Measurements from ENCODE around the gene TIMM22. TPM values are rescaled to one million over a fixed set of nuclear protein-coding genes. Genes with fewer than 3 reads are reported as not detected.

The TIMM22 gene
- total RNA-seq, 1 experiment from 2014 or later: 11.6 TPM

DNA sequence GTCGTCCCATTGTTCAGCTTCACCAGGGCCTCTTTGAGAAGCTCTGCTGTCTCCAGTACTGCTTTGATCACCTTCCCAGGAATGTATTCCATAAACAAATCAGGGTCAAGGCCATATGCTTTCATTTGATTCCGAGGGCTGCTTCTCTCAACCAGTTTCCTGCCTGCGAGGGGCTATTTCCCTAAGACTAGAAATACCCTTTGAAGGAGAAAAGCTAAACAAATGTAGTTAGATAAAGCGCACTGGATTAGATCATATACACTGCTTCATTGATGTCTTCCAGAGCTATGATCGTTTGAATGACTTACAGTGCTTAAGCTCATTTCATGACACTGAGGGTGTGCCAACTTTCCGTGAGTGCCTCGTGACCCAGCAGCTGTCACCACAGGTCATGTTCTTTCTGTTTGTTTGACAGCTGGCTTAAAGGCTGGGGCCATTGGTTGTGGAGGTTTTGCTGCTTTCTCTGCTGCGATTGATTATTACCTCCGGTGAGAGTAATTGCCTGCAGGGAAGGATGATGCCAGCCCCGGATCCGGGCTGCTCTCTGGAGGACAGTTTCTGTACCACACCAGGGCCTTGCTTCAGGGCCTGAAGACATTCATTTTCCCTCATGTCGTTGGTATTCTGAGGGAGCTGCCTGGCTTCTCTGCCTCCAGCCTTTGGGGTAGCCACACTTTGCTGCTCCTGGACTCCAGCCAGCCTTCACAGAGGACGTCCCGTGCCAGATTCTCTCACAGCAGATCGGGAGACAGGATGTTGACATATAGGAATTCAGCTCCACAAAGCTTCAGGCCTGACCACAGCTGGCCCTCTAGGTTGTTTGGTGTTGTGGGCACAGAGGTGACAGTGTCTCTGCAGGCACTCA lies 3.9 kb downstream of the TIMM22 start:
- no peak for DNase-seq
- CTCF ChIA-PET: interaction anchor here (0.5 kb wide), 1 partner anchor 615 kb away, joined by 3 read pairs; no protein-coding TSS in a partner anchor
- H3F3A ChIP-seq (ENCODE audit: insufficient read depth, low read depth): peaks cover 31% of the 10 kb centered on the region
- no peak overlapping the region for H3K27ac ChIP-seq
- POLR2A ChIA-PET (ENCODE audit: unreplicated experiment): no interaction called here
- H3K4me1 ChIP-seq (replicated peaks; ENCODE audit: insufficient read depth): peaks cover 14% of the 10 kb centered on the region
- BruUV-seq (replicated peaks): no TSS peak
- no peak overlapping the region for H2AFZ ChIP-seq
- no peaks in the 10 kb centered on the region for H3K27me3 ChIP-seq (ENCODE audit: insufficient read depth, low read depth)
- H3K4me2 ChIP-seq: no peak overlapping the region
- peaks cover 20% of the 10 kb centered on the region for H3K79me2 ChIP-seq (ENCODE audit: low read depth)
- no peak for TF ChIP-seq EZH2 (IDR thresholded peaks at IDR 0.05; ENCODE audit: low read depth)
- no peak for TF ChIP-seq CTCF (conservative IDR thresholded peaks at IDR 0.05)
- H3K36me3 ChIP-seq (ENCODE audit: low read depth): peaks cover 23% of the 10 kb centered on the region; the same call in 1 of the 2 replicates
- no peak overlapping the region for H3K4me3 ChIP-seq
- H4K20me1 ChIP-seq (ENCODE audit: insufficient read depth): peaks cover 50% of the 10 kb centered on the region
- no peaks in the 10 kb centered on the region for H3K9me2 ChIP-seq (ENCODE audit: insufficient read depth)
- intact Hi-C loops (cut with micrococcal nuclease; ENCODE audit: unreplicated experiment): no loop called here
- no peaks in the 10 kb centered on the region for H3K9me3 ChIP-seq (ENCODE audit: insufficient read depth, low read depth)

DNA sequence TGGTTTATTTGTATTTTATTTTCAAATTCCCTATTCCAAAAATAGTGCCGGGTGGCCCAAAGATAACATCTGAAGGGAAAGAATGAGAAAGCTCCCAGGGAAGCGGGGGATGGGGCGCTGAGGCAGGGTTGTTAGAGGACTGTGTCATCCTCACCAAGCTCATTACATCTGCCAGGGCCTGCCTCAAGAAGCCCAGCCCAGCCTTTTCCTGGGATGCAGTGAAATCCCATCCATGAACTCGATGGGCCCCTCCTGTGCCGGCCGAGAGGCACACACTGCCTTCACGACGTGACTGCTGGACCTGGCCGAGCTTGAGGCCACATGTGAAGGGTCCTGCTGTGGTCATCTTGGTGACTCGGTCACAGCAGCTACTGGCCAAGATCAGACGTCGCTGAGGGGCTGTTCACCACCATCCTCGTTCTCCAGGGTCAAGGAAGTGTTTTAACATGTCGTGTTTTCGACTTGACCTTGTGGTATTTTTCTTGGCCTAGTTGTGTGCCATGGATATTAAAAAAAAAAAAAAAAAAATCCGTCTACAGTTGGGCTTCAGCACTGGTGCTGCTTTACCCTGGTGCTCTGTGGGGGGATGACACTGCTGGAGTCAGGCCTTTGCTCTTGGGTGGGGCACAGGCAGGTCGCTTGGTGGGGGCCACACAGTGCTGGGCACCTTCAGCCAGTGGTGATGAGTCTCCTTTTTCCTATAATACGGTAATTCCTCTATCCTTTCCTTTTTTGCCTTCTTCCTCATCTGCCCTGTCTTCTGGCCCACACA lies 4.9 kb downstream of the TIMM22 start:
- Histone ChIP-seq H3K9me3 (ENCODE audit: insufficient read depth, low read depth) (no peaks in the 10 kb centered on the region), H3K79me2 (ENCODE audit: low read depth) (peaks cover 20% of the 10 kb centered on the region), H4K20me1 (ENCODE audit: insufficient read depth) (peaks cover 50% of the 10 kb centered on the region), H3K27me3 (ENCODE audit: insufficient read depth, low read depth) (no peaks in the 10 kb centered on the region), H3K4me2 (no peak overlapping the region), H3K27ac (no peak overlapping the region), H3K4me1 (replicated peaks; ENCODE audit: insufficient read depth) (peaks cover 14% of the 10 kb centered on the region), H3K4me3 (no peak overlapping the region), H3K9me2 (ENCODE audit: insufficient read depth) (no peaks in the 10 kb centered on the region), H3K36me3 (ENCODE audit: low read depth) (peaks cover 23% of the 10 kb centered on the region; the same call in 1 of the 2 replicates), H2AFZ (no peak overlapping the region), H3F3A (ENCODE audit: insufficient read depth, low read depth) (peaks cover 31% of the 10 kb centered on the region)
- POLR2A ChIA-PET (ENCODE audit: unreplicated experiment): no interaction called here
- no TSS peak for BruUV-seq (replicated peaks)
- DNase-seq: no peak
- CTCF ChIA-PET: interaction anchor here (0.7 kb wide), 1 partner anchor 55 kb away, joined by 8 read pairs; no protein-coding TSS in a partner anchor
- intact Hi-C loops (cut with micrococcal nuclease; ENCODE audit: unreplicated experiment): no loop called here
- TF ChIP-seq EZH2 (IDR thresholded peaks at IDR 0.05; ENCODE audit: low read depth): no peak
- no peak for TF ChIP-seq CTCF (conservative IDR thresholded peaks at IDR 0.05)

DNA sequence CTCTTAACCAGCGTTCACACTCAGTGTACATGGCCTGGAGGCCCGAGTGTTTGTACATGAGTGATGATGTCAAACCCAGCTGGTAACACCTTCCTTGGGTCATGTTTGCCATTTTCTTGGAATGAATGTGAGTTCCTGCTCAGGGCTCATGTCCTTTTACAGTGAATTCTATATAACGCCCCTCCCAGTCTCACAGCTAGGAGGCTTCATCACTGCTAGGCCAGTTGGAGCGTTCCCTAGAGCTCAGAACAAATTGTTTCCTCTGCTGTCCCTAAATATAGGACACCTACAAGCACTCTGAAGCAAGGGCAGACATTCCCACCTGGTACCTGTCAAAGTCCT lies 5.5 kb downstream of the TIMM22 start:
- peaks cover 14% of the 10 kb centered on the region for H3K4me1 ChIP-seq (replicated peaks; ENCODE audit: insufficient read depth)
- H3F3A ChIP-seq (ENCODE audit: insufficient read depth, low read depth): peaks cover 31% of the 10 kb centered on the region
- no peaks in the 10 kb centered on the region for H3K9me3 ChIP-seq (ENCODE audit: insufficient read depth, low read depth)
- H3K79me2 ChIP-seq (ENCODE audit: low read depth): peaks cover 16% of the 10 kb centered on the region
- TF ChIP-seq CTCF (conservative IDR thresholded peaks at IDR 0.05): no peak
- TF ChIP-seq EZH2 (IDR thresholded peaks at IDR 0.05; ENCODE audit: low read depth): no peak
- POLR2A ChIA-PET (ENCODE audit: unreplicated experiment): no interaction called here
- H2AFZ ChIP-seq: no peak overlapping the region
- H3K9me2 ChIP-seq (ENCODE audit: insufficient read depth): no peaks in the 10 kb centered on the region
- CTCF ChIA-PET: no interaction called here
- peaks cover 23% of the 10 kb centered on the region; the same call in 1 of the 2 replicates for H3K36me3 ChIP-seq (ENCODE audit: low read depth)
- intact Hi-C loops (cut with micrococcal nuclease; ENCODE audit: unreplicated experiment): no loop called here
- no peaks in the 10 kb centered on the region for H3K27me3 ChIP-seq (ENCODE audit: insufficient read depth, low read depth)
- DNase-seq: no peak
- no peak overlapping the region for H3K4me2 ChIP-seq
- peaks cover 50% of the 10 kb centered on the region for H4K20me1 ChIP-seq (ENCODE audit: insufficient read depth)
- H3K4me3 ChIP-seq: no peak overlapping the region
- H3K27ac ChIP-seq: no peak overlapping the region
- BruUV-seq (replicated peaks): no TSS peak

All from PC-9 (cell line).